HG02981 (cell line): ENCODE data around the gene HPCAL1.
A peak's percentile ranks its signal among the peaks of the same experiment; 100 is the strongest.

Experiments
- ATAC-seq: cut with Tn5 transposase; IDR thresholded peaks from one replicate; pipeline ENCODE4 v1.9.1; 2021; ENCODE audit warnings: mild to moderate bottlenecking, moderate library complexity; ENCODE audit not compliant: unreplicated experiment

Gene HPCAL1

GRCh38 chr2:10419553-10420257, 117.0 kb downstream of the HPCAL1 start:
- ATAC-seq: no peak

- no peak for ATAC-seq
These were observed 119.5 kb downstream of the HPCAL1 start for GRCh38 chr2:10422251-10422650.

GRCh38 chr2:10422732-10423399, 120.2 kb downstream of the HPCAL1 start:
- ATAC-seq: no peak

- ATAC-seq: no peak
These were observed 120.7 kb downstream of the HPCAL1 start for GRCh38 chr2:10423400-10423774.

- ATAC-seq: no peak
These were observed 121.3 kb downstream of the HPCAL1 start for GRCh38 chr2:10424051-10424450.

GRCh38 chr2:10424916-10425505, 122.3 kb downstream of the HPCAL1 start:
- ATAC-seq: no peak

- ATAC-seq: no peak
These were observed 123.0 kb downstream of the HPCAL1 start for GRCh38 chr2:10425699-10426098.

- ATAC-seq: no peak
These were observed 124.3 kb downstream of the HPCAL1 start for GRCh38 chr2:10426726-10427617.

- no peak for ATAC-seq
These were observed 124.9 kb downstream of the HPCAL1 start for GRCh38 chr2:10427618-10427949.

GRCh38 chr2:10428355-10428754, 125.7 kb downstream of the HPCAL1 start:
- ATAC-seq: no peak

GRCh38 chr2:10428924-10429323, 126.2 kb downstream of the HPCAL1 start:
- ATAC-seq: no peak

- ATAC-seq: no peak
These were observed 128.3 kb downstream of the HPCAL1 start for GRCh38 chr2:10430886-10431622.

GRCh38 chr2:10431797-10432196, 129.1 kb downstream of the HPCAL1 start:
- ATAC-seq: no peak

GRCh38 chr2:10432311-10433181, 129.8 kb downstream of the HPCAL1 start:
- ATAC-seq: no peak

GRCh38 chr2:10433264-10433946, 130.7 kb downstream of the HPCAL1 start:
- no peak for ATAC-seq

GRCh38 chr2:10433947-10434885, 131.5 kb downstream of the HPCAL1 start:
- ATAC-seq: no peak

- ATAC-seq: peak; percentile 62
These were observed 132.4 kb downstream of the HPCAL1 start for GRCh38 chr2:10434886-10435819.
